SK-N-MC (cell line): Measurements from ENCODE around the gene PARP8.

Source experiments
- EZH2 ChIP-seq: fragments of 200-600 bp; sonication (generic); IDR thresholded peaks from one replicate; pipeline ENCODE4 v1.6.1; 2017; ENCODE audit warnings: antibody characterized with exemption
- FOXP2 ChIP-seq: optimal IDR thresholded peaks from 2 replicates; pipeline ENCODE3; 2011; ENCODE audit warnings: mild to moderate bottlenecking, moderate library complexity; ENCODE audit not compliant: insufficient read depth; ENCODE audit errors: extremely low read length, control extremely low read depth
- POLR2AphosphoS5 ChIP-seq: IDR thresholded peaks from 2 replicates; pipeline ENCODE4 v1.6.1; 2012; ENCODE audit warnings: mild to moderate bottlenecking, low read depth, low read length, borderline replicate concordance

GRCh38 chr5:50699737-50700136 lies 33.3 kb downstream of the PARP8 start:
- TF ChIP-seq POLR2AphosphoS5 (no peak), EZH2 (no peak), FOXP2 (no peak)
